ENCODE data around the gene RET.

RET gene

GRCh38 chr10:43076876-43077420, at the start of gene RET:
TSS of gene RET (plus strand) at chr10:43077069. CDS start at chr10:43077259, 190 bp downstream.
- no peak for DNase-seq (ENCODE audit: low read depth)

- no peak for DNase-seq (ENCODE audit: low read depth)
Observed at GRCh38 chr10:43027331-43027955, 49.4 kb upstream of the RET start.

GRCh38 chr10:43028143-43028542, 48.7 kb upstream of the RET start:
- DNase-seq (ENCODE audit: low read depth): no peak

GRCh38 chr10:43029043-43029442, 47.8 kb upstream of the RET start:
- DNase-seq (ENCODE audit: low read depth): no peak

GRCh38 chr10:43032613-43033012, 44.3 kb upstream of the RET start:
- DNase-seq (ENCODE audit: low read depth): no peak

- DNase-seq (ENCODE audit: low read depth): no peak
Observed at GRCh38 chr10:43035800-43036199, 41.1 kb upstream of the RET start.

GRCh38 chr10:43036481-43037428, 40.1 kb upstream of the RET start:
- DNase-seq (ENCODE audit: low read depth): no peak

- no peak for DNase-seq (ENCODE audit: low read depth)
Observed at GRCh38 chr10:43037440-43037839, 39.4 kb upstream of the RET start.

- DNase-seq (ENCODE audit: low read depth): no peak
Observed at GRCh38 chr10:43037942-43038782, 38.7 kb upstream of the RET start.

- DNase-seq (ENCODE audit: low read depth): no peak
Observed at GRCh38 chr10:43038783-43039623, 37.9 kb upstream of the RET start.

GRCh38 chr10:43039624-43040481, 37.0 kb upstream of the RET start:
- no peak for DNase-seq (ENCODE audit: low read depth)

- no peak for DNase-seq (ENCODE audit: low read depth)
Observed at GRCh38 chr10:43040482-43041256, 36.2 kb upstream of the RET start.

- no peak for DNase-seq (ENCODE audit: low read depth)
Observed at GRCh38 chr10:43041422-43042342, 35.2 kb upstream of the RET start.

GRCh38 chr10:43042503-43043341, 34.1 kb upstream of the RET start:
- no peak for DNase-seq (ENCODE audit: low read depth)

- no peak for DNase-seq (ENCODE audit: low read depth)
Observed at GRCh38 chr10:43043342-43043772, 33.5 kb upstream of the RET start.

- DNase-seq (ENCODE audit: low read depth): no peak
Observed at GRCh38 chr10:43043773-43044447, 33.0 kb upstream of the RET start.

GRCh38 chr10:43044448-43044921, 32.4 kb upstream of the RET start:
- no peak for DNase-seq (ENCODE audit: low read depth)
